Measurements from ENCODE around the gene FUBP3.

The FUBP3 gene

DNA sequence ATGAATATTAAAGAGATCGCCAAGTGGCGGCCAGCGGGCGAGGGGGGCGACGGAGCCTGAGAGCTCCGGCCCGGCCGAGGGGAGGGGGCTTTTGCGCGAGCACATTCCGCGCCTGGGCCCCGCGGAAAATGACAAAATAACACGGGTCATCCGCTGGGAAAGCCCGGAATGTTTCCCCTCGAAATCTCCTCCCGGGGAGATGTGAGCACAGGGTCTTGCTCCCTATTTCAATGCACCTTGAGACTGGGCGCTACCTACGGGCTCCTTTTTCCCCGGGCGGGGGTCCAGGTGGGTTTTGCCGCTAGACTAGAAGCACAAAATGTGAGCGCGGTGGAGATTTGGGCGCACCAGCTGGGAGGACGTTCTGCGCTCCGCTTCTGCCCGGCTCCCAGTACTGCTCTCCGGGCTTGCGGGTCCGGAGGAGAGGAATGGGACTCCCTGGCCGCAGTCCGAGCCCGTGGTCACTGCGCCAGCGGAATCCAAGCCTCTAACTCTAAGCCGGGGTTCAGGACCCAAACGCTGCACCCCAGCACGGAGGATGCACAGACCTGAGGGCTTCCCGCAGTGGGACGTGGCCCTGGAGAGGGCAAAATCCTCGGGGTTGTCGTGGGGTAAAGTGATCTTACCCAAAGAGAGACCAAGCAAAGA lies 82.2 kb downstream of the FUBP3 start:
- in situ Hi-C loops (cut with MboI; ENCODE audit: low sequenced_read_pairs), result no loop called here

DNA sequence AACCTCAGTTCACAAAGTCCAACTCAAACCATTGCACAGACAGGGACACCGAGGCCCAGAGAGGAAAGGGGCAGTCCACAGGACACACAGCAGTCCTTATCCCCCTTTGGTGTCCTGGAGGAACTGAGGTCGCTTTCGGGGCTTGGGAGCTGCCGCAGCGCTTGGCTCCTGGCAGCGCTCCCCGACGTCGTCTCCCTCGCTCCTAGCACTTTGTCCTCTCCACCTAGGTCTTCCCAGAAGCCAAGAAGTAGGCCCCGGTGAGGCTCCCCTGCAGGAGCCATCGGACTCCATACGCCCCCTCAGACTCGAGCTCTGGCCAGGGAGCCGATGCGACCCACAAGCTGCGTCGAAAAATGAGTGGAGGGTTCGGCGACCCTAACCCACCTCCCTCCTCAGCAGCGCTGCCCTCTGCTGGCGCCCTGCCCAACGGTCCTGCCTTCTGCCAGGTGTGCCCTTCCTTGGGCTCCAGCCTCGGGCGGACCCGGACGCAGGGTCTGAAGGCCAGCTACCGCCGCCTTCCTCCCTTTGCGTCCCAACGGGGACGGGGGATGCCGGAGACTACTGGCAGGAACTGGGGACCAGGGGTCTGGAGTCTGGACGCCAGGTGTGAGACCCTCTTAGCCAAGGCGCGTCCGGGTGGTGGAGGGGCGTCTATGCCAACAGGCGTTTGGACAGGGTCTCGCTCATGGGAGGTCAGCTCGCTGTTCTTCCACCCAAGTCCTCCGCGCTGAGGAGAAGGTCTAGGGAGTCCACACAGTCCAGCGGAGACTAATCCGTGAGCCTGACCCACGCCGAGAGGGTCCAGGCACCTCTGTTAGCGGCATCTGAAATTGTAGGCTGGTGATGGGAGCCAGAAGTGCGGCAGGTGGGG lies 83.0 kb downstream of the FUBP3 start:
- in situ Hi-C loops (cut with MboI; ENCODE audit: low sequenced_read_pairs), result no loop called here

DNA sequence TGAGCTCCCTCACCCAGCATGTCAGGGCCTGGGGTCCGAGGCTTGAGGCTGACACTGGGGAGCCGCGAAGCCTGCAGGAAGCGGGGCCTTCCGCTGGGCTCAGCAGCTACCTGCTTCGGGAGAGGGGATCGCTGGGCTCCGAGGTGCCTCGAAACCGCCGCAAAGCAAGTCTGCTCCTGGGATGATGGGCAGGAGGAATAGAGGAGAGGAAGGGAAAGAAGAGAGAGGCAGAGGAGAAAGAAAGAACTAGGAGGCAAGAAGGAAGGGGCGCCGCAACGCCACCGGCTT lies 83.5 kb downstream of the FUBP3 start:
- in situ Hi-C loops (cut with MboI; ENCODE audit: low sequenced_read_pairs), result no loop called here

DNA sequence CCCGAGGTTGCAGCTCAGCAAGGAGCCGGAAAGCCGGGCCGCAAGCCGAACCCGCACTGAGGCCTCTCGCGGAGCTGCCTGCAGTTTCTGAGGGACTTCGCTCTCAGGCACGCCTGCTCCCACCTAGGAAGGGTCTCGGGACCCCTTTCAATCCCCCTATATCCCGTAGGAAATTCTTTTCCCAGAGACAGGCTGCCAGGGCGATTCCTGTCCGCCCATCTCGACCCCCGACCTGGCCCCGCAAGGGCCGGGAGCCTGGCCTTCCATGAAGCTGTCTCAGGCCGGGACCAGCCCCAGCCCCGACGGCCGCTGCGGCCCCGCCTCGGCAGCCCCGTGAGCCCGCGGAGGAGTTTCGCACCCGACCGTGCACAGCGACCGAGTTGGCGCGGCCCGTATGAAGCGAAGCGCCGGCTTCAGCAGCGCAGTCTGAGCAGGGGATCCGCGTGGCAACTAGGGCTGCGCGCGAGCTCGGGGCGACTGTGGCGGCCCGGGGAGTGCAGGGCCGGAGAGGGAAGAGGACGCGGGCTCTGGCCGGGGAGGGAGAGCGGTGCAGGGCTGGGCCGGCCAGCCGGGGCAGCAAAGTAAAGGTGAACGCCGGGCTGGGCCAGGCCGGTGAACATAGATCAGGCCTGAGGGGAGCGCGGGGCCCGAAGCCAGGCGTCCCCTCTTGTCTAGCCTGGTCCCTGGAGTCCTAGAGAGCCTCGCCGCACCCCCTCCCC lies 84.0 kb downstream of the FUBP3 start:
- in situ Hi-C loops (cut with MboI; ENCODE audit: low sequenced_read_pairs), result no loop called here

DNA sequence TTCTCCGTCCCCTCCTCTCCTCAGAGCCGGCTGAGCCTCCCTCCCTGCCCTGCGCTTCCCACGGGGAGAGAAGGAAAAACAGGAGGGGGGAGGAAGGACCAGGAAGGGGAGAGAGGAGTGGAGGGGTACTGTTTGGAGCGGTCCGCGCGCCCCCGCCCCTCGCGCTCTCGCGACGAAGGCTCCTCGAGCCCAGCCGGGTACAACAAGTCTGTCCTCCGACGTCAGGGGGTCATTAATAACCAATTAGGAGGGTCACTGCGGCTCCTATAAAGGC lies 84.5 kb downstream of the FUBP3 start:
- in situ Hi-C loops (cut with MboI; ENCODE audit: low sequenced_read_pairs), result no loop called here

DNA sequence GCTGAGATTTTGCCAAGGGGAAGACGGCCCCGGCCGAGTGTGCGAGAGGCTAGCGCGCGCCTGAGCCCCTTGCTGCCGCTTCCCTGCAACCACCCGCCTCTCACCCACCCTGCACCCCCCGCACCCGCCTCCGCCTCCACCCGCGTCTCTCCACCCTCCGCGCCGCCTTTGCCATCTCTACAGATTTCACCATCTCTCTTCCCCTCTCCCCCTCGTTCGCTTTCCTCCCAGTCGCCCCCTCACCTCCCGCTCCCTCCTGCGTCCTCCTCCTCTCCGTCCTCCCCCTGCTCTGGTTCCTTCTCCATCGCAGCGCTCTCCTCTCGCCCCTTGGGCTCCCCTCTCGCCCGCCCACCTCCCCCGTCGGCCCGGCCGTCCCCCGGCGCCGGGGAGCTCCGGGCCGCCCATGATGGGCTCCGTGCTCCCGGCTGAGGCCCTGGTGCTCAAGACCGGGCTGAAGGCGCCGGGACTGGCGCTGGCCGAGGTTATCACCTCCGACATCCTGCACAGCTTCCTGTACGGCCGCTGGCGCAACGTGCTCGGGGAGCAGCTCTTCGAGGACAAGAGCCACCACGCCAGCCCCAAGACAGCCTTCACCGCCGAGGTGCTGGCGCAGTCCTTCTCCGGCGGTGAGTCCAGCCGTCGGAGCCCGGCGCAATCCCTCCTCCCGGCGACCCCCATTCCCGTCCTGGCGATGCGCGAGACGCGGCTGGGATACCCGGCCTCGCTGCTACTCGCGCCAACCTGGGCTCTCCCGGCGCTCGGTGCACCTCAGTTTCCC lies 85.1 kb downstream of the FUBP3 start, which contains the start of gene PRDM12:
PRDM12 (plus strand) TSS at position 344 of the 778 bp plus-strand sequence; CDS start at position 404, 60 bp downstream.
- in situ Hi-C loops (cut with MboI; ENCODE audit: low sequenced_read_pairs), result no loop called here

DNA sequence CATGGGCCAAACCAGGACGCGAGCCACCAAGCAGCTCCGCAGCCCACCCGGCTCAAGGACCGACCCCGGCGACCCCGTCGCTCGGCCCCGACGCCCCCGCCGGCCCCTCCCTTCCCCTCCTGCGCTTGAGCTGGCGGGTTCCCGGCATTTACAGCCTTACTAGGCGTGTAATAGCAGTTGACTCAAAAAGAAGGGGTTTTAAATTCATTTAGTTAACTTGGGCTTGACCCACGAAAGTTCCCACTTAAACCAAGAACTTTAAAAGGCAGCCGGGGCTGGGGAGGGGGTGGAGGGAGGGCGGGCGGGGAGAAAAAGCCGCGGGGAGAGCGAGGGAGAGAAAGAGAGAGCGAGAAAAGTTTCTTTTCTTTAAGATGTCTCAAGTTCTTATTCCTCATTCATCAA lies 85.7 kb downstream of the FUBP3 start:
- in situ Hi-C loops (cut with MboI; ENCODE audit: low sequenced_read_pairs), result no loop called here

DNA sequence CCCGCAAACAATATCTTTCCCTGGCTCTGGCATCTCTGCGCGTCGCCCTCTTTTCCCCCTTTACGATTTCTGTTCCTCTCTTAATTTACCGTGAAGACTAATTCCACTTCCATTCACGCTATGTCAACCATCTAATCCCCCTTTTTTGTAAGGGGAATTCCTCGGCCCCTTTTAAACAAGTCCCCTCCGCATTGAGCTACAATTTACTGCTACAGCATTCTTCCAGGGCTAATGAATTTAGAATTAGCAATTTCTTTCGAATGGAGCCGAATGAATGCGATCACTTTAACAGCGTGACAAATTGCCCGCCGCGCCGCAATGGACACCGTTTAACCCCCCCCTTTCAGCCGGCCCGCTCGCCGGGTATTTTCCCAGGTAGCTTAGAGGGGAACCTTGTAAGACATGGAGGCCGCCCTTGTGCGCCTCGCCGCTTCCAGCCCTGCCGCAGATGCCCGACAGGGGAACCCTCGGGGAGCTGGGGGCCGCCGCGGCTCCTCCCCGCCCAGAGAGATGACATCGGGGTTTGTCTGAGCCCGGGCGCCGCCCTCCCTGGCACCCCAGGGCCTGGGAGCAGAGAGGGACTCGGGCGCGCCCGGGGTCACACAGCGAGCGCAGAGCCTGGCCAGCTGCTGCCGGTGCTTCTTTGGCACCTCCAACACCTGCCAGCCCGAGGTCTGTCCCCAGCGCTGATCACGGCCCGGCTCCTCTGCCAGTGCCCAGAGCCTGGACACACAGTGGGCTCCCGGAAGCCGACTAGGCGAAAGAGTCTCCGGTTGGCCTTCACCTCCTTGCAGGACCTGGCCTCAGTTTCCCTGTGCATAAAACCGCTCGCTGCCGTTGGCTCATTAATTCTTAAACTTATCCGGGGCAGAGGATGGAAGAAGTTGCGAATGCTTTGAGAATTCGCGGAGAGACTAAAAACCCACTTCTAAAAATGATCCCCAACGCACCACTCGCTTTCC lies 86.3 kb downstream of the FUBP3 start:
- in situ Hi-C loops (cut with MboI; ENCODE audit: low sequenced_read_pairs), result no loop called here

DNA sequence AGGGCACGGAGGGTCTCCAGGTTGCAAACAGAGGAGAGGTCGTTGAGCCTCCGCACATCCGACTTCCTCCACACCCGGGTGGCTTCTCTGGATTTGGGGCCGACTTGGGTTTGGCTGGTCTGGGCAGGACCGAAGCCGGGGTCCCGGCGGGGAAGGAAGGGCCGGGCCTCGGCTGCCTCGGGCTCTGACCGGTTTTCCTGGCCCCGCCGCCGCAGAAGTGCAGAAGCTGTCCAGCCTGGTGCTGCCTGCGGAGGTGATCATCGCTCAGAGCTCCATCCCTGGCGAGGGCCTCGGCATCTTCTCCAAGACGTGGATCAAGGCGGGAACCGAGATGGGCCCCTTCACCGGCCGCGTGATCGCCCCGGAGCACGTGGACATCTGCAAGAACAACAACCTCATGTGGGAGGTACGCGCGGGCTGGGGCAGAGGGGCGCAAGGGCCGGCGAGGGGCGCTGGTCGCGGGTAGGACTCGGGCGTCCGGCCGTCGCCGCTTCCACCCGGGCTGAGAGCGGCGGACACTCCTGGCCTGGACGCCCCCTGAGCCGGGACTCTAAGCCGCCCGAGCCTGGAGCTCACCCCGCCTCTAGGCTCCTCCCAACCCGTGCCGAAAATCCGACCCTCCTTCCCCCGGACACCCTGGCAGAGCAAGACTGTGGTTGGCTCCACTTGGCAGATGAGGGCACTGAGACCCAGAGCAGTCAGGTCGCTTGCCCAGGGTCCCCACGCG lies 87.2 kb downstream of the FUBP3 start:
- in situ Hi-C loops (cut with MboI; ENCODE audit: low sequenced_read_pairs), result no loop called here

DNA sequence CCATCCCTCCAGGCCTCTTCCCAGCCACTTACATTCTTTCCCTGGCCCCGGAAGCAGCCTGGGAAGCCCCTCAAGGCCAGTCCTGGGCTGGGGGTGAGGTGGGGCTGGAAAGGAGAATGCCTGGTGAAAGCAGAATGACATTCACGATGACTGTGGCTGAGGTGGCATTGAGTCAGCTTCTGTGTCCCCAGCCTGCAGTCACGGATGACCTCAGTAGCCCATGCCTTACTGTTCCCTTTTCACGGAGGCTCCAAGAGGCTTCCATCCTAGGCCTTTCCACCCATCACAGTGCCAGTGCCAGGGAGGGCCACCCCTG lies 87.7 kb downstream of the FUBP3 start:
- in situ Hi-C loops (cut with MboI; ENCODE audit: low sequenced_read_pairs), result no loop called here

DNA sequence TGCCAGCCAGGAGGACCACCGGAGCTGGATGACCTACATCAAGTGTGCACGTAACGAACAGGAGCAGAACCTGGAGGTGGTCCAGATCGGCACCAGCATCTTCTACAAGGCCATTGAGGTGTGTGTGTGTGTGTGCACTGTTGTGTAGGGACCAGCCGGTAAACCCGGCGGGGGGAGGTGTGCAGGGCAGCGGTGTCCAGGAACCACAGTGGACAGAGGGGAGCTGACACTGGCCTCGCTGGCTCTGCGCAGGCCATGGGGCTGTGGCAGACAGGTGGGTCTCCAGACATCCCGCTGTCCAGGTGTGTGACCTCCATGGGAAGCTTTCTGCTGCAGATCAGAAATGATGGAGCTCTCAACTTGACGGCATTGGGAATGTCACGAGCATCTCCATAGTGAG lies 88.8 kb downstream of the FUBP3 start:
- in situ Hi-C loops (cut with MboI; ENCODE audit: low sequenced_read_pairs), result no loop called here

DNA sequence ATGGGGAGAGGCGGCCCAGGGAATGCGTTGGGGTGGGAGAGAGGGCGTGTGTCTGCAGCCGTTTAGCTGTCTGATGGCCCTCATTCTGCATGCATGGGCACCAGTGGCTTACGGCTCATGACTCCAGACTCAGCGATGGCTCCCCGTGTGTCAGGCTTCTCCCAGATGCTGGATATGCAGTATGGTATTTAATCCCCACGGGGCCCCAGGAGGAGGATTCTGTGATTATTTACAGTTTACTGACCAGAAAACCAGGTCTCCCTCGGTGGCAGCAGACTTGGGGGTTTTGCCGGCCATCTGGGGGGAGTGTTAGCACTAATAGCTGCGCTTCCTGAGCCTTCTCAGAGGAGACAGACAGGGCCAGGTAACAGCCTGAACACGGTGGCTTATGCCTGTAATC lies 89.3 kb downstream of the FUBP3 start:
- in situ Hi-C loops (cut with MboI; ENCODE audit: low sequenced_read_pairs), result no loop called here

DNA sequence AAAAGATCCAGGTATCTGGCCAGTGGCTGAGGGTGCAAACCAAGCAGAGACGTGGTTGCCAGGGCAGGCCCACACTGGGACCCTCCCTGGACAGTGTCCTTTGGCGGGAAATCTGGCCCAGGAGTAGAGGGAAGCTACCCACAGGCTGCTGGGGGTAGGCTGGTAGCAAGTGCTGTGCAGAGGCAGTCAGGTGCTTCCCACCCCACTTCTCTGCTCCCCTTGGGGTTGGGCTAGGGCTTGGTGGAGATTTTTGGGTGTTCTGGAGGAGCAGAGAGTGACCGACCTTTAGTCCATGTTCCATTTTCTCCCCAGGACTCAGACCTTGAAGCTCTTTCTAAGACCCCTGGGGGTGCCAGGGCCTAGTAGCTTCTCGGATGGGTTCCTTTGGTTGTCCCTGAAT lies 90.6 kb downstream of the FUBP3 start:
- in situ Hi-C loops (cut with MboI; ENCODE audit: low sequenced_read_pairs), result no loop called here

DNA sequence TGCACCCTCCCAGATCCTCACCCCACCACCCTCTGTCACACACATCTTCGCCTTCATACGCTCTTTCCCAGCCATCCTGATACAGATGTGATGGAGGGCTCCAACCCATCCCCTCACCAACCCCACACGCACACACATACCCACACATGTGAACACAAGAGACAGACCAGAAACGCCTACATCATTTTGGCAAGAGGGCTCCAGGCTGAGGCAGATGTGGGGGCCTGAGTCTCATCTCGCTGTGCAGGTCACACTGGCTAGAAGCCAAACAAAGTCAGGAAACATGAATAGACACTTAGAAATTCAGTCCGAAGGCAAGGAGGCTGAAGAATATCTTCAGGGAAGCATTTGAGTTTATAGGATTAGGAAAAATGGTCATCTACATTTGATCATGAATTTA lies 91.3 kb downstream of the FUBP3 start:
- in situ Hi-C loops (cut with MboI; ENCODE audit: low sequenced_read_pairs), result no loop called here

DNA sequence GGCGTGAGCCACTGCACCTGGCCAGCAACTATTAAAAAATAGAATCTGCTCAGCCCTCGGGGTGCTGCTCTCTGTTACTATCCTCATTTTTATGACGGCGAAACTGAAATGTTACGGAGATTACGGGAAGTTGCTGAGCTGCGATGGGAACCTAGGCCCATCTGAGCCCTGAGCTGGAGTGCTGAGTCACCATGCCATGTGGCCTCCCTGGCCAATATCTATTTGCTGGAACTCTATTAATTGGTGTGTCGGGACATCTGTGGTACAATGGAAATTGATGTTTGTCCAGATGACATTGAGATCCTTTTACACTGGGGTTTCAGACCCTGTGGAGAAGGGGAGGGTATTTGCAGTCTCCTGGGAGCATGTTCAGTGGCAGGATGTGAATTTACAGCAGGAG lies 93.1 kb downstream of the FUBP3 start:
- in situ Hi-C loops (cut with MboI; ENCODE audit: low sequenced_read_pairs), result no loop called here

DNA sequence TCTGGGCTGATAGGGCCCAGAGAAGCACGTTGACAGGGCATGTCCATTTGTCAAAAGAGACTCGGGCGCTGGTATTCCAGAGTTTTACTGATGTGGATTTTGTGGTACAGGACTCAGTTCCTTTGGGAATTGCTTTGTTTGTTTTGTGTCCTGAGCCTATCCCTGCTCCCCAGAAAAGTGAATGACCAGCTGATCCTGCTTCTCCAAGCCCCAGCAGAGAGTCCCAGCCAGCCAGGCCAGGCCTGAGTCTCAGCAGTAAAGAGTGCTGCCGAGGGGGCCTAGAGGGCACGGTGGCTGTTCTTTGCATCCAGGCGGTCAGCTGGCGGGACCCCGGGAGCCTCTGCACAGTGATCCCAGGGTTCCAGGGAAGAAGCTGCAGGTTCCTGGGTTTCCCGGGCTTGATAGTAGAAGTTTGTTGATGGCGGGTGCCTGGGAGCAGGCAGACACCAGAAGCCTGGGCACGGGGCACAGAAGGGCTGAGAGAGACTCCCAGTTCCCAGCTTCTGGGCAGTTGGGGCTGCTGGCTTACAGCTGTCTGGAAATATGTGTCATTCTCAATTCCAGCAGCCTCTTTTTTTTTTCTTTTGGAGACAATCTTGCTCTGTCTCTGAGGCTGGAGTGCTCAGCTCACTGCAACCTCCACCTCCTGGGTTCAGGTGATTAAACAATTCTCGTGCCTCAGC lies 93.7 kb downstream of the FUBP3 start:
- in situ Hi-C loops (cut with MboI; ENCODE audit: low sequenced_read_pairs), result no loop called here

DNA sequence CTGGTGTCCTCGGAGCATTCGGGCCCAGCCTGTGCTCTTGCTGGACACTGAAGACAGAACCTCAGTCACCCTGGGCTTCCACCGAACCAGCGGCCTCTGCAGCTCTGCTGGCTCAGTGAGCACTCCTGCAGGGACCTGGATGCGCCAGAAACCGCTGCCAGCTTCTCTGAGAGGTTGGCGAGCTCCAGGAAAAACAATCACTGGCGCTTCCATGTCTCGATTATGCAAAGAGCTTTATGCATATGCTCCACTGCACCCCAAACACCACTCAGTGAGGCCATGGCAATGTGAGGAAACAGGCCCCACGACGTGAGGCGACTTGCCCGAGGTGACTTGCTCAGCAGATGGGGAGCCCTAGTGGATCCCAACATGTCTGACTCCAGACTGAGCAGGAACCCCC lies 96.0 kb downstream of the FUBP3 start:
- in situ Hi-C loops (cut with MboI; ENCODE audit: low sequenced_read_pairs), result loop anchor here (25.0 kb wide), 2 partner anchors 213 to 563 kb away; no protein-coding TSS in a partner anchor

DNA sequence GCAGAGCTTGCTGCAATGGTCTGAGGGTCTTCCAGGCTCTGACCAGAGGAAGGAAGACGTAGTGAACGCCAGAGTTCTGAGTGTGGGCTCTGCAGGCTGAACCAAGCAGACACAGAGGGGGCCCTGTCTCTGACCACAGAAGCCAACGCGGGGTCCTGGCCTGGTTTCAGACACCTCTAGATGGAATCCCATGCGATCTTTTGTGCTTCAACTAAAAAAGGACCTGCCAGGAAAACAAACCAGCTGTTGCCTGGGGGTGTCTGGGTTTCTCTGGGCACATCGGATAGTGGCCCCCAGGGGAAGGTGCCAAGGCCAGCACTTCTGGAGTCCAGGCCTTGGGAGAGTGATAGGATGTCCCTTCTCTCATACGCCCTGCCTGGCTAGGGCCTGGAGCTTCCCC lies 97.9 kb downstream of the FUBP3 start:
- in situ Hi-C loops (cut with MboI; ENCODE audit: low sequenced_read_pairs), result loop anchor here (25.0 kb wide), 2 partner anchors 215 to 565 kb away; no protein-coding TSS in a partner anchor

Data from HL-60/S4 treated with retinoic acid at 250 ng/mL for 4 days and 3 days (cell line).